GM19372 (cell line): ENCODE measurements around the gene PDE6A.
"Not testable (repeated sequence)": the region's sequence is repeated elsewhere in the genome, so short reads cannot be mapped to it uniquely, and the experiment has no call there.

Source experiments
- ATAC-seq: cut with Tn5 transposase; IDR thresholded peaks from one replicate; pipeline ENCODE4 v1.9.1; 2021; ENCODE audit warnings: mild to moderate bottlenecking, low read depth, moderate library complexity; ENCODE audit not compliant: unreplicated experiment

Gene PDE6A

DNA sequence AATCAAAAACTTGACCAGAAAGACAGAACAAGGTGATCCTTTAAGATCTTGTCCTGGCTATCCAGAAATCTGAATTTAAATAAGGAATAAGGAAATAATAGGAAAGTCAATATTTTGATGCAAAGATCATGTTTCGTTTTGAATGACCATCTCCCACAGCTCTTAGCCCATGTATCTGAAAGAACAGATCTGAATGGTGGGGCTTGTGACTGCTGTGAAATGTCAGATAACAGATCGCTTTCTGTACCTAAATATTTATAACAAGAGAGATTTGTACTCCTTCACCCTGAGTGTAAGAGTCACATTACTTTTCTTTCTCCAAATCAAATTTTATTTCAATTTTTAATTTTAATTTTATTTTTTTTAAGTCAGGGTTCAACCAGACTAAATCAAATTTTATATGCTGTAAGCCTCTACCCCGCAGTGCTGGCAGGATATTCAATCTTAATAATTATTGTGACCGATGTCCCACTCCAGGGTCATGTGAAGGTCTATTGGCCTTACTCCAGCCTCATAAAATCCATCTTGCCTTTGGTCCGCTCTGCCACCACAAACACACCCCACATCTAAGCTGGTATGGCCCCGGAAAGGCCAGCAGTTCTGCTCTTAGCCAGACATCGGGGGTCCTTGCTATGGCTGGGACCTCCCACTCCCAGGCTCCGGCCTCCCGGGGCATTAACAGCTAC is 9.0 kb upstream of the PDE6A start:
- ATAC-seq, result no peak

DNA sequence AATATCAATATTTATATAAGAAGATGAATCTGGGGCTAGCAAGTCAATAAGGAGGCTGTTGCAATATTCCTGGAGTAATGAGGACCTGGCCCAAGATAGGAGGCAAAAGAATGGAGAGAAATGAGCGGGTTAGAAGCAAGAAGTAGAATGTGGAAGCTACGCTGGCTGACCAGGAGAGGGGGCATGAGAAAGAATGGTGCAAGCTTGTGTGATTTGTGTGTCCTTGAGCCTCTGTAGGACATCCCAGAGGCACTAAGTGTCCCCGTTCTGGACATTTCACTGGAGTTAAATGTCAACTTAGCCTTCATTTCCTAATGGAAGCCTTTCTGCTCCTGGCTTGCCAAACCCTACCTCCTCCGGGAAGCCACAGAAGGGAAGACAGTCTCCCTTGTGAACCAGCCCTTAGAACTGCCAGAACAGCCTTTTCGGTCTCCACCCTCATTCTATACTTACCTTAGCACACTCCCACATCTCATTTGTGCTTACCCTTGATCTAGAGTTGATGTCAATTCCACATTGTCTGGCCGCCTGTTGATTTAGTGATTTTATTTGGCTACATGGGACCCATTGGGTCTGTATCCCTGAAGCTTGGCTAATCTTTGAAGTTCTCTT is 6.7 kb upstream of the PDE6A start:
- no peak for ATAC-seq

DNA sequence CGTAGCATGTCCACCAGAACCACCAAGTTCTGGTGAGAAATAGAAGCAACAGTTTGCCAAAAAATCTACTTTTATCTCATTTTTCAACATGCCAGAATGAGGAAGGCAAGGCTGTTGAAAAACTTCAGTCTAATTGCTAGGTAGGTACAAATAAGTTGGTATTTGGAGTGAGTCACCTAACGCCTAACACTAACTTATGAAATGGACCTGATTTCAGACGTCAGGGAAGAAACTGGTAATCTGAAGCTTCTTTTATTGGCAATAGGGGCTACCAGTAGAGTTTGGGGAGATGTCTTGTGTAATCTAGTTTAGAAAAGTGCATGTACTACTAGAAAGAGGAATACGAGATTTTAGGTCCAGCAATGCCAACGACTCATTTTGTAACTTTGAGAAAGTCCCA is 4.4 kb upstream of the PDE6A start:
- no peak for ATAC-seq

DNA sequence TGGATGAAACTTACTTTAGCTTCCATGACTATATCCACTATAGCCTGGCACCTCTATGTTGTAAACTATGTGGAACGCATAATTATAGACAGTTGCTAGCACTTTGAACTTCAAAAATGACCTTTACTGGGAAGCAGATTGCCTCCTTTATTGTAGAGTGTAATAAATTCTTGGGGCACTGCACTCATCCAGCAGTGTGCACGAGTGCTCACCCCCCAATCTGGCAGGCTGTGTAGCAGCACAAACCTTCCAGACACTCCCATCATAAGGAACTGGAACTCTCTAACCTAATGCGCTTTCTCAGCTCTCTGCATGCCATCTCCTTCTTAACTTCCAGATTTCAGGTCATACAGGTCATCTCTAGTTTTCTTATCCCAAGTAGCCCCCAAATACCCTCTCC is 1.5 kb upstream of the PDE6A start:
- no peak for ATAC-seq

DNA sequence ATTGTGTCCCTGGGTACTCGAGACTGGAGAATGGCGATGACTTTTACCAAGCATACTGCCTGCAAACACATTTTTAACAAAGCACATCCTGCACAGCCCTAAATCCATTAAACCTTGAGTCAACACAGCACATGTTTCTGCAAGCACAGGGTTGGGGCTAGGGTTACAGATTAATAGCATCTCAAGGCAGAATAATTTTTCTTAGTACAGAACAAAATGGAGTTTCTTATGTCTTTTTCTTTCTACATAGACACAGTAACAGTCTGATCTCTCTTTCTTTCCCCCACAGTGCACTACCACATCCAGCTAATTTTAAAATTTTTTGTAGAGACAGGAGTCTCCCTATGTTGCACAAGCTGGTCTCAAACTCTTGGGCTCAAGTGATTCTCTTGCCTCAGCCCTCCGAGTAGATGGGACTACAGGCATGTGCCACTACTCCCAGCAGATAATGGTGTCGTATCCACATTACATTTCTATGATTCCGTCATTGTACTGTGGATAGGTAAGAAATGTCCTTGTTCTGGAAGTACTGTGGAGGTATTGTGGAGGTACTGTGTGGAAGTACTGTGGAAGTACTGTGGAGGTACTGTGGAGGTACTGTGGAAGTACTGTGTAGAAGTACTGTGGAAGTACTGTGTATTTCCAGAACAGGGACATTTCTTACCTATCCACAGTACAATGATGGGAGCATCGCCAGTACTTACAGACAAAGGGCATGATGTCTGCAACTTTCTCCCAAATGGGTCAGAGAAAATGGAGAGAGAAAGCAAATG is 1.2 kb downstream of the PDE6A start:
- ATAC-seq, result not testable (repeated sequence)

DNA sequence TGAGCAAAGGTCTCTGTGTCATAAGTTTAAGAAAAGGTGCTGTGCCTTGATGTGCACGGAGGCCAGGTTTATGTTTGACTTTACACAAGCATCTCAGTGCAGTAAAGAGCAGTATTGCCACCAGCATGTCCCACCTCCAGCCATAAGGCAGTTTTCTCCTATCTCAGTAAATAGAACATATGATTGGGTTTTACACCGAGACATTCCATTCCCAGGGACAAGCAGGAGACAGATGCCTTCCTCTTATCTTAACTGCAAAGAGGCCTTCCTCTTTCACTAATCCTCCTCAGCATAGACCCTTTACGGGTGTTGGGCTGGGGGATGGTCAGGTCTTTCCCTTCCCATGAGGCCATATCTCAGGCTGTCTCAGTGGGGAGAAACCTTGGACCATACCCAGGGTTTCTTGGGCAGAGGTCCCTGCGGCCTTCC is 1.8 kb downstream of the PDE6A start:
- ATAC-seq, result not testable (repeated sequence)

DNA sequence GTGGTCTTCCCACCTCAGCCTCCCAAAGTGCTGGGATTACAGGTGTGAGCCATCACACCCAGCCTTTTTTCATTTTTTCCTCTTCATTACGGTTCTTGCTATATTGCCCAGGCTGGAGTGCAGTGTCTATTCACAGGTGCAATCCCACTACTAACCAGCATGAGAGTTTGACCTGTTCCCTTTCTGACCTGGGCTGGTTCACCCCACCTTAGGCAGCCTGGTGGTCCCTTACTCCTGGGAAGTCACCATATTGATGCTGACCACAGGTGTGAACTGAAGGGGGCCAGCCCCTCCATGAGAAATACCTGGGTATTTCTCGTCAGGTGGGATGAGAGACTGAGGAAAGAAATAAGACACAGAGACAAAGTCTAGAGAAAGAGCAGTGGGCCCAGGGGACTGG is 2.4 kb downstream of the PDE6A start:
- no peak for ATAC-seq

DNA sequence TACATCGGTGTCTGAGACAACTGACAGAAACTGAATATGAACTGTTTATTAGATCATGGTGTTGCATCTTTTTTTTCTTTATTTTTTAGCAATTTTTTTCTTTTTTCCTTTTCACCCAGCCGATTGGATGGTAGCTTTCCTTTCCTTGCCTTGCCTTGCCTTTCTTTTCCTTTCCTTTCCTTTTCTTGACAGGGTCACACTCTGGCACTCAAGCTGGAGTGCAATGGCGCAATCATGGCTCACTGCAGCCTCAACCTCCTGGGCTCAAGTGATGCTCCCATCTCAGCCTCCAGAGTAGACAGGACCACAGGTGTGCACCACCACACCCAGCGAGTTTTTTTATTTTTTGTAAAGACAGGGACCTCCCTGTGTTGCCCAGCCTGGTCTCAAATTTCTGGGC is 2.8 kb downstream of the PDE6A start:
- ATAC-seq, result no peak

DNA sequence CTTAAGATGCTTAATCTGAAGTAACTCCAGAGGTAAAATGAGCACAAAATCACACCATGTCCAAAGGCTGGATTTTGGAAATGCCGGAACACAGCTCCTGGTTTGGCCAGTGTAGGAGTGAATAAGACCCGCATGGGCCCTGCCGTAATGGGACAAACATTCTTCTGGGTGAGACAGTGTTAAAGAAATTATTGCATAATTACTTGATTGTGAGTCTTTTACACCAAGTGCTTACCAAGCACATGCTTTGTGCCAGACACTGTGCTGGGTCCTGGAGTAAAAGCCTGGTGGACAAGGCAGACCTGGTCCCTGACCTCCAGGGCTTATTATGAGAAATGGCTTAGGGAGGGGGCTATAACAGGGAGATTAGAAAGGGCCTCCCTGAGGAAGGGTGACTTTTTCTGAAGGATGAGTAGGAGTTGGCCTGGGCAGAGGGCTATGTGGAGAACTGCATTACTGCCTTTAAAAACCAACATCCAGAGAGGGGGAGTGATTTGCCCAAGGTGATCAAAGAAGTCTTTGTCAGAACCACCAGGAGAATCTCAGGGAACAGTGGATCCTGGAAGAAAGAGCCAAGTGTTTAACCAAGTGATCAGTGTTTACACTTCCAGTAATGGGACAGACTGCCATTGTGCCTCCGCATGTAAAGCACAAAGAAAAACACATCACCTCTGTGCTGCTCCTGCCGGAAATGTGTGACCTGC is 3.5 kb downstream of the PDE6A start:
- no peak for ATAC-seq

DNA sequence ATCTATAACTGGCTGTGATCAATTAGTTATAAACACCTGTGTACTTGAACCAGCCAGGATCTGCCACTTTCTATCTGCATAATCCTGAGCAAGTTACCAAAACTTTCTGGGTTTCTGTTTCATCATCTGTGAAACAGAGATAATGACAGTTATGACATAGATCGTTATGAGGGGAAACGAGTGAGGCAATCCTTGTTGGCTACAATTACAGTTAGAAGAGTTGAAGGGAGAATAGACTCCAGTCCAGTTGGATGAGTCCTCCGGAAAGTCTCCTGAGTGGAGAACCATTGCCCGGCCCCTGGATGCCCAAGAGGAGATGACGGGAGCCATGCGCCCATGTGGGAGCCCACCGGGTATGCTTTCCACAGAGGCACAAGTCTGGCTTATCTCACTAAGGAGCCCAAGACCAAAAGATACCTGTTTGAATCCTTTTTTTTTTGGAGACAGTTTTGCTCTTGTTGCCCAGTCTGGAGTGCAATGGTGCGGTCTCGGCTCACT is 4.5 kb downstream of the PDE6A start:
- ATAC-seq, result no peak

DNA sequence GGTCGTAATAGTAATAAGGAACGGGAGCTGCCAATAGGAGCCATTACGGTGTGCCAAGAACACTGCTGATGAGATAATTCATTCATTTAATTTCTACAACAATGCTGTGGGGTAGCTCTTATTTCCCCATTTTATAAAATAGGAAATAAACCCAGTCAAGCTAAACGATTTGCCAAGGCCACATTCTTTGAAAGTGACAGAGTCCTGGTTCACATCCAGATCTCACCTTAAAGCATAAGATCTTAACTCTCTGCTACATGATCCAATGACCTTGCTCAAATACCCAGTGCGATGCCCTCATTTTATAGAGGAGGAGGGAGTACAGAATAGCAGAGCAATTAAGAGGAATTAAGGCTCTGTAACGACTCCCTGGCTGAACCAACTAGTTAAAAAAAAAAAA is 5.0 kb downstream of the PDE6A start:
- no peak for ATAC-seq

DNA sequence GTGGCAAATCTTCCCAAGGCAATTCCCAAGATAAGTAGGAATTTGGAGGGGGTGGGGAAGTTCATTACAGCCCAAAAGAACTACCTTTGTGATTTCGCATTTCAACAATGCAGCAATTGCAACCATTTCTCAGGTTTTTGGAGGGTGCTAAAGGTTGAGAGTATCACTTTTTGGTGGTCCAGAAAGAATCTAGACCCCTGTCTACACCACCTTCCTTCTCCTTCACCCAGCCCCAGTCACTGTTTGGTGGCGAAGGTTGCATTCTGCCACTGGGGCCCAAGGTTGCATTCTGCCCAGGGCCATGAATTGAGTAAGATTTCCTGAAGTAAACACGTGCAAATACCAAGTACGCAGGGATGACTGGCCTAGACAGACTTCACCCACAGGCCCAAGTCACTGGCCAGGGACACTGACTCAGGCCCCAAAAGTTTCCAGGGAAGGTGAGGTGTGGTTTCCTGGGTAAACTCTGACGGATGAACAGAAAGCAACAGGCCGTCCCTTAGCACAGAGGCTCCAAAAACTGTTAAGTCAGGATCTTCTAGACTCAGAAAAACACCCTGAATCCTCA is 5.7 kb downstream of the PDE6A start:
- no peak for ATAC-seq

DNA sequence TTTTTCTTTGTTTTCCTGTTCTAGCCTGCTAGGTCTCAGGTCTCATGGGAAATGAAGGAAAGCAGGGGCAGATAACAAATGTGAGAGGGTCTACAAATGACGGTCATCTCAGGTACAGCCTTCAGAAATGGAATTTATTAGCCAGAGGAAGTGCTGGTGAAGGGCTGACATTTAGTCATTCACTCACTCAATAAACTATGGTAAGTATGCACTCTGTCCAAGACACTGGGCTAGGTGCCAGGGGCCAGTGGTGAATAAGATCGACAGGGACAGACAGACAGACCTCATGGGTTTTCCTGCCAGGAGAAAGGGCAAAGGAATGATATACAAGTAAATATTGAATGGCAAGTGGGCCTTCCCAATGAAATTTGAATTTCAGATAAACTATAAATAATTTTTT is 6.3 kb downstream of the PDE6A start:
- no peak for ATAC-seq

DNA sequence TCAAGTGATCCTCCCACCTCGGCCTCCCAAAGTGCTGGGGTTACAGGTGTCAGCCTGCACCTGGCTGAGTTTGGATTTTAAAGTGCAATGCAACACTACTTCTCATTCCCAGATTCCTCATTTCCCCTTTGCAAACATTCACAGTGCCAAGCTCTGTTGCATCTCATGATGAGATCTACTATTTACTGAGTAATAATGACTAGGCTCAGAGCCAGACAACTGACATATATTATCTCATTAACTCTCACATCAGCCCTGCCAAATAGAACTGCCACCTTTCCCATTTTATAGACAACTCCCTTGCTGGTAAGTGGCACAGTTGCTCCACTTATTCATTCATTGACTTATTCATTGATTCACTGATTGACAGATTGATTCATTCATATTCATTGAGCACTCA is 7.0 kb downstream of the PDE6A start:
- no peak for ATAC-seq

DNA sequence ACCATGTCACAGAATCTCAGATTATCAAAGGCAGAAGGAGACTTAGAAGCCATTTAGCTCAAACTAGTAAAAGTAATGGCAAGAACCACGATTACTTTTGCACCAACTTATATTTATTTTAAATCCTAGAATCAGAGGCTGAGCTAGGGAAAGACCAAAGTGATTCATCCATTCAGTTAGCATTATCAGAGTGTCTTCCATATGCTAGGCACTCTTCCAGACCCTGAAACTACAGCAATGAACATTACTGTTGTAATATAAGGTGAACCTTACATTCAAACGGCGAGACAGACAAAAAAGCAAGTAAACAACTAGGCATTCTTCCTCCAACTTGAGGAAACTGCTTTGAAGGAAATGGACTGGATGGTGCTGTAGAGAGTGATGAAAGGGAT is 7.9 kb downstream of the PDE6A start:
- ATAC-seq, result no peak

DNA sequence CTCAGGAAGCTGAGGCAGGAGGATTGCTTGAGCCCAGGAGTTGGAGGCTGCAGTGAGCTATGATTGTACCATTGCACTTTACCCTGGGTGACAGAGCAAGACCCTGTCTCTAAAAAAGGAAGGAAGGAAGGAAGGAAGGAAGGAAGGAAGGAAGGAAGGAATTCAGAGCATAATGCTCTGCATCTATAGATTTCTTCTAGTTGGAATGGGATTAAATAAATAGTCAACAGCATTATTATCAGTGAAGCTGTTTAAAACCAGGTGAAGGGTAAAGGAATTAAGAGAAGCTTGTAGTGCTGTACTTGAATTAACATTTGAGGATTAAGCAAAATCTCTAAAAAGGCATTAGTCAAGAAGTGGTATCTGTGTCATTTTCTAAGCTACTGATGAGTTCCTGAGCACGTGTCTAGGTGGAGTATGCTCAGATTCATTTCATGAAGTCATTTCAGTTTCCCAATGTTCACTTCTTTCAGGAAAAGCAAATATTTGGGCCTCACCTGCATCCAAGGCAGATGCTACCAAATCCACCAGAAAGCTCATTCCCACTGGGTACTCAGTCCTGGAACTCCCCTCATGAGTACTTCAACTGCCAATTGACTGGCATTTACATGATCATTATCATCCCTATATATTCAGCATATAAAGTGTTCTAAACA is 8.4 kb downstream of the PDE6A start:
- ATAC-seq, result no peak

DNA sequence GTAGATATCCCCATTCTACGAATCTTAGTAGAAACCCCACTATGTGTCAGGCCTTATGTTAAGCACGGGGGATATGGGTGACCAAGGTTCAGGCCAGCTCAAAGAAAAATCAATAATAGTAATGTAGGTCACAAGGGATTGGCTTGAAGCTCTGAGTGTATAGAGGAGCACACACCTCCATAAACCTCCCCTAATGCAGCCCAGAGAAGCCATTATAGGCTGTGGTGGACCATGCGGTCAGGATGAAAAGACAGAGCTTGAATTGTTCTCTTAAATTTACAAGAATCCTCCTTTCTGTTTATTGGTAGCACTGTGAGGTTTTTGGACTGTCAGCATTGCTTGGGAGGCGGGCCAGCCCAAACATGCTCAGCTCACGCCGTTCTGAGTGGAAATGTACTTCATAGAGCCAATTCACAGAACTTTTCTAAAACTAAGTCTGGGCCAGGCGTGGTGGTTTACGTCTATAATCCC is 9.1 kb downstream of the PDE6A start:
- ATAC-seq, result no peak

DNA sequence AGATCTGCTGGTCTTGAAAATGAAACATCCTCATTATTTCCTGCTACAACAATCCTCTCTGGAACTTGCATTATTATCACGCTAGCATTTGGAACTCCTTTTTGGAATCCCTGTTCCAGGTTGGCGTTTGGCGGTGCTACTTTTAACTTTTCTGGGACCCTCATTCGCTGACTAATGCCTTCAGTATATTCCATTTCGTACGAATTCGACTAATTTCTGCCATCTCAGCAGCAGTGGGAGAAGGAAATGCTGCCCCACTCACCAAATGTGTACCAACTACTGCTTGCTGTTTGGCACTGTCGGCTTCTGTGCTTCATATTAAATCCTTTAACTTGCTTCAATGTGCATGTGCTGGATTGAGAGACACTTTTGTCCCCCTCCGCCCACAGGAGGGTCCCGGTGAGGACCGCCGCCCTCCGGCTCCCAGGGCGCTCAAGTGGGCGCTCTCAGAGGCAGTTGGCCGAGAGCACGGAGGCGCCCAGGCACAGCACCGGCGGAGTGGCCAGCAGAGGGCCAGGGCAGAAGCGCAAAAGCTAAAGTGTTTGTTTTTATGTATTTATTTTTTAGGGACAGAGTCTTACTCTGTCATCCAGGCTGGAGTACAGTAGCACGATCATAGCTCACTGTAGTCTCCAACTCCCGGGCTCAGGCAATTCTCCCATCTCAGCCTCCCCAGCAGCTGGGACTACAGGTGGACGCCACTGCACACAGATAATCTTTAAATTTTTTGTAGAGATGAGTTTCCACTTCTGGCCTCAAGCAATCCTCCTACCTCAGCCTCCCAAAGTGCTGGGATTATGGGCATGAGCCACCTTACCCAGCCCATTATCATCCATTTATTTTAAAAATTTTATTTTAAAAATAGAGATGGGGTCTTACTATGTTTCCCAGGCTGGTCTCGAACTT is 11.9 kb downstream of the PDE6A start:
- ATAC-seq, result no peak

DNA sequence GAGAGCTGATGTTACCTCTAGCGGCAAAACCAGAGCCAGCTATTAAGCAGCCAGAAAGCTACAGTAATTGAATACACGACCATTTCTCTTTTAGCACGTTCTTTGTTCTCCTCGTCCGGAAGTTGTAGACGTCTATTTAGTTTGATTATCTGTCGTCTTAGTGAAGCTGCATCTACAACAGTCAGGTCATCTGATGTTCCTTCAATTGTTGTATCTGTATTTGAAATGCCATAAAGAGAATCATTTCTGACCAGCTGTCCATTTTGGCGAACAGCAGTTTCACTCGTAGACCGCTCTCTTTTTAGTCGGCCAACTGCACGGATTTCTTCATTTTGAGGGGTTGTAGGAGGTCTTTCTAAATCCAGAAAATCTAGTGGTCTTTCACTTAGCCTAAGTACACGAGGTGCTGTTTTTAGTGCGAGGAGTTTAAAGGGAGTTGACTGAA is 12.6 kb downstream of the PDE6A start:
- no peak for ATAC-seq
